Measurements from ENCODE around the gene PPBP. TPM values are rescaled to one million over a fixed set of nuclear protein-coding genes. Genes with fewer than 3 reads are reported as not detected.

The PPBP gene
- total RNA-seq, 1 experiment from 2014 or later = not detected

GRCh38 chr4:73970945-73971344 lies 17.0 kb downstream of the PPBP start (continued):
- TF ChIP-seq E2F5 (CRISPR knock-in tag; IDR thresholded peaks at IDR 0.05) = no peak
- no peak for TF ChIP-seq ZBTB21 (CRISPR knock-in tag; IDR thresholded peaks at IDR 0.05; ENCODE audit: borderline replicate concordance)
- TF ChIP-seq NR3C1 (CRISPR knock-in tag; conservative IDR thresholded peaks at IDR 0.05; ENCODE audit: low read depth) = no peak
- TF ChIP-seq MYBL2 (CRISPR knock-in tag; IDR thresholded peaks at IDR 0.05) = no peak
- TF ChIP-seq JUN (CRISPR knock-in tag; IDR thresholded peaks at IDR 0.05) = no peak
- TF ChIP-seq ZNF512 (CRISPR knock-in tag; IDR thresholded peaks at IDR 0.05; ENCODE audit: borderline replicate concordance) = no peak

DNA sequence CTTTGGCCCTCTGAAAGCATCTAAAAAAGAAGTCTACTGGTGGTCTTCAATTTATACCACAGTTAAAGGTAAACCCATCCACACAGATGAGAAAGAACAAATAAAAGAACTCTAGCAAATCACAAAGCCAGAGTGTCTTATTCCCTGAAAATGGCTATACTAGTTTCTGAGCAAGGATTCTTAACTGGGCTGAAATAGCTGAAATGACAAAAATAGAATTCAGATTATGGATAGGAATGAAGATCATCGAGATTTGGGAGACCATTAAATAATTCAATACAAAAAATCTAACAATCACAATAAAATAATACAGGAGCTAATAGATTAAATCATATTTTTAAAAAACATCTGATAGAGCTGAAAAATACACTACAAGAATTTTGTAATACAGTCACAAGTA lies 18.0 kb downstream of the PPBP start:
- CTCF ChIA-PET = no interaction called here
- POLR2A ChIA-PET = no interaction called here
- Mint-ChIP-seq H3K4me1 (no peaks in the 10 kb centered on the region; the same call in 1 of the 2 replicates), H3K27me3 (ENCODE audit: low read depth) (no peaks in the 10 kb centered on the region), H3K9me3 (peaks cover 39% of the 10 kb centered on the region), H3K27ac (no peak overlapping the region), H3K4me3 (no peak overlapping the region), H3K36me3 (peaks cover 34% of the 10 kb centered on the region)
- DNase-seq (ENCODE audit: low spot score) (no peak), ATAC-seq (no peak)
- TF ChIP-seq, protein P1, sequence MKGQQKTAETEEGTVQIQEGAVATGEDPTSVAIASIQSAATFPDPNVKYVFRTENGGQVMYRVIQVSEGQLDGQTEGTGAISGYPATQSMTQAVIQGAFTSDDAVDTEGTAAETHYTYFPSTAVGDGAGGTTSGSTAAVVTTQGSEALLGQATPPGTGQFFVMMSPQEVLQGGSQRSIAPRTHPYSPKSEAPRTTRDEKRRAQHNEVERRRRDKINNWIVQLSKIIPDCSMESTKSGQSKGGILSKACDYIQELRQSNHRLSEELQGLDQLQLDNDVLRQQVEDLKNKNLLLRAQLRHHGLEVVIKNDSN (CRISPR knock-in tag; IDR thresholded peaks at IDR 0.05) = no peak
- TF ChIP-seq ZNF416 (CRISPR knock-in tag; IDR thresholded peaks at IDR 0.05) = no peak
- TF ChIP-seq E2F1 (CRISPR knock-in tag; IDR thresholded peaks at IDR 0.05) = no peak
- no peak for TF ChIP-seq ZNF317 (CRISPR knock-in tag; IDR thresholded peaks at IDR 0.05; ENCODE audit: borderline replicate concordance, low read depth)
- TF ChIP-seq, protein P2, sequence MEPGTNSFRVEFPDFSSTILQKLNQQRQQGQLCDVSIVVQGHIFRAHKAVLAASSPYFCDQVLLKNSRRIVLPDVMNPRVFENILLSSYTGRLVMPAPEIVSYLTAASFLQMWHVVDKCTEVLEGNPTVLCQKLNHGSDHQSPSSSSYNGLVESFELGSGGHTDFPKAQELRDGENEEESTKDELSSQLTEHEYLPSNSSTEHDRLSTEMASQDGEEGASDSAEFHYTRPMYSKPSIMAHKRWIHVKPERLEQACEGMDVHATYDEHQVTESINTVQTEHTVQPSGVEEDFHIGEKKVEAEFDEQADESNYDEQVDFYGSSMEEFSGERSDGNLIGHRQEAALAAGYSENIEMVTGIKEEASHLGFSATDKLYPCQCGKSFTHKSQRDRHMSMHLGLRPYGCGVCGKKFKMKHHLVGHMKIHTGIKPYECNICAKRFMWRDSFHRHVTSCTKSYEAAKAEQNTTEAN (CRISPR knock-in tag; IDR thresholded peaks at IDR 0.05) = no peak
- TF ChIP-seq ZNF671 (CRISPR knock-in tag; IDR thresholded peaks at IDR 0.05) = no peak
- TF ChIP-seq, protein P3, sequence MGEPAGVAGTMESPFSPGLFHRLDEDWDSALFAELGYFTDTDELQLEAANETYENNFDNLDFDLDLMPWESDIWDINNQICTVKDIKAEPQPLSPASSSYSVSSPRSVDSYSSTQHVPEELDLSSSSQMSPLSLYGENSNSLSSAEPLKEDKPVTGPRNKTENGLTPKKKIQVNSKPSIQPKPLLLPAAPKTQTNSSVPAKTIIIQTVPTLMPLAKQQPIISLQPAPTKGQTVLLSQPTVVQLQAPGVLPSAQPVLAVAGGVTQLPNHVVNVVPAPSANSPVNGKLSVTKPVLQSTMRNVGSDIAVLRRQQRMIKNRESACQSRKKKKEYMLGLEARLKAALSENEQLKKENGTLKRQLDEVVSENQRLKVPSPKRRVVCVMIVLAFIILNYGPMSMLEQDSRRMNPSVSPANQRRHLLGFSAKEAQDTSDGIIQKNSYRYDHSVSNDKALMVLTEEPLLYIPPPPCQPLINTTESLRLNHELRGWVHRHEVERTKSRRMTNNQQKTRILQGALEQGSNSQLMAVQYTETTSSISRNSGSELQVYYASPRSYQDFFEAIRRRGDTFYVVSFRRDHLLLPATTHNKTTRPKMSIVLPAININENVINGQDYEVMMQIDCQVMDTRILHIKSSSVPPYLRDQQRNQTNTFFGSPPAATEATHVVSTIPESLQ (CRISPR knock-in tag; IDR thresholded peaks at IDR 0.05) = no peak
- no peak for TF ChIP-seq MLX (CRISPR knock-in tag; IDR thresholded peaks at IDR 0.05)
- no peak for TF ChIP-seq HMGA2 (CRISPR knock-in tag; IDR thresholded peaks at IDR 0.05)
- TF ChIP-seq RORB (CRISPR knock-in tag; IDR thresholded peaks at IDR 0.05) = no peak
- TF ChIP-seq NR3C1 (CRISPR knock-in tag; conservative IDR thresholded peaks at IDR 0.05; ENCODE audit: low read depth) = no peak
- TF ChIP-seq ZNF396 (CRISPR knock-in tag; IDR thresholded peaks at IDR 0.05; ENCODE audit: borderline replicate concordance) = no peak
- TF ChIP-seq ARID4B (CRISPR knock-in tag; IDR thresholded peaks at IDR 0.05; ENCODE audit: borderline replicate concordance) = no peak
- no peak for TF ChIP-seq NFE2L1 (CRISPR knock-in tag; IDR thresholded peaks at IDR 0.05)
- TF ChIP-seq SMAD3 (CRISPR knock-in tag; IDR thresholded peaks at IDR 0.05; ENCODE audit: borderline replicate concordance) = no peak
